ENCODE data around the gene DOK6. TPM values are rescaled to one million over a fixed set of nuclear protein-coding genes. Genes with fewer than 3 reads are reported as not detected.

Gene DOK6
- total RNA-seq, 1 donor from 2014 or later = 0.06 TPM

- DNase-seq (ENCODE audit: low read depth) = no peak
- no peak overlapping the region for H3K4me3 ChIP-seq (ENCODE audit: low read depth, low read length)
- TF ChIP-seq CTCF (conservative IDR thresholded peaks at IDR 0.05; ENCODE audit: low read depth, low read length) = no peak
Measured at GRCh38 chr18:69708844-69709243, 308.2 kb downstream of the DOK6 start.

GRCh38 chr18:69715191-69715795 is 314.6 kb downstream of the DOK6 start:
- no peak for DNase-seq (ENCODE audit: low read depth)
- no peak overlapping the region for H3K4me3 ChIP-seq (ENCODE audit: low read depth, low read length)
- no peak for TF ChIP-seq CTCF (conservative IDR thresholded peaks at IDR 0.05; ENCODE audit: low read depth, low read length)

GRCh38 chr18:69717586-69717985 is 316.9 kb downstream of the DOK6 start:
- no peak for DNase-seq (ENCODE audit: low read depth)
- no peak for TF ChIP-seq CTCF (conservative IDR thresholded peaks at IDR 0.05; ENCODE audit: low read depth, low read length)
- no peak overlapping the region for H3K4me3 ChIP-seq (ENCODE audit: low read depth, low read length)

GRCh38 chr18:69718912-69719547 is 318.3 kb downstream of the DOK6 start:
- DNase-seq (ENCODE audit: low read depth) = no peak
- H3K4me3 ChIP-seq (ENCODE audit: low read depth, low read length) = no peak overlapping the region
- no peak for TF ChIP-seq CTCF (conservative IDR thresholded peaks at IDR 0.05; ENCODE audit: low read depth, low read length)

GRCh38 chr18:69720422-69720821 is 319.7 kb downstream of the DOK6 start:
- DNase-seq (ENCODE audit: low read depth) = no peak
- no peak overlapping the region for H3K4me3 ChIP-seq (ENCODE audit: low read depth, low read length)
- no peak for TF ChIP-seq CTCF (conservative IDR thresholded peaks at IDR 0.05; ENCODE audit: low read depth, low read length)

- DNase-seq (ENCODE audit: low read depth) = no peak
- TF ChIP-seq CTCF (conservative IDR thresholded peaks at IDR 0.05; ENCODE audit: low read depth, low read length) = no peak
- no peak overlapping the region for H3K4me3 ChIP-seq (ENCODE audit: low read depth, low read length)
Measured at GRCh38 chr18:69723434-69723833, 322.7 kb downstream of the DOK6 start.

GRCh38 chr18:69725009-69725408 is 324.3 kb downstream of the DOK6 start:
- no peak overlapping the region for H3K4me3 ChIP-seq (ENCODE audit: low read depth, low read length)
- DNase-seq (ENCODE audit: low read depth) = no peak
- no peak for TF ChIP-seq CTCF (conservative IDR thresholded peaks at IDR 0.05; ENCODE audit: low read depth, low read length)
